ENCODE results near the gene CYP26C1.

- TF ChIP-seq CTCF (IDR thresholded peaks at IDR 0.05) (no peak), POLR2A (IDR thresholded peaks at IDR 0.05) (no peak)
These were observed 4.5 kb downstream of the CYP26C1 start for GRCh38 chr10:93064874-93065660.
